ENCODE results near the gene GMCL1. TPM values are rescaled to one million over a fixed set of nuclear protein-coding genes. Genes with fewer than 3 reads are reported as not detected.

Gene GMCL1
- total RNA-seq, 6 experiments from 2014 or later, result 6.5 to 11.2 (median 7.7) TPM

DNA sequence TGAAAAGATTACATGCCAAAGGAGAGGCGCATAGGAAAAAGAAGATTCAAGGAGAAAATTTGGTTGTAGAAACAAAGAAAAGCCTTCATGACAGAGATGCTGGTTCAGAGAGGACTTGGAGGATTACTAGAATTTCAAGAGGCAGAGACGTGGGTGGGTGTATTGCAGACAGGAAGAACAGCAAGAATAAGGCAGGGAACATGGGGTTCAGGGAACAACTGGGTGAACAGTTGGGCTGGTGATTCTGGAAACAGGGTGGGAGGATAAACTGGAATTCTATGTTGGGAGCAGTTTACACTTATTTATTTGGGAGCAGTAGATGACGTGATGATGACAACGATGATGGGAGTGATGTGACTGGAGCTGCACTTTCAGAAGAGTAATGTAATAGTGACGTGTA is 18.4 kb upstream of the GMCL1 start:
- TF ChIP-seq CTCF (IDR thresholded peaks at IDR 0.05), result no peak
- H3K9me3 Mint-ChIP-seq, result no peaks in the 10 kb centered on the region
- H3K36me3 Mint-ChIP-seq (ENCODE audit: low read depth), result peaks cover 11% of the 10 kb centered on the region; the same call in 1 of the 2 replicates
- no peak overlapping the region for H3K4me3 Mint-ChIP-seq
- no peak for DNase-seq
- no peaks in the 10 kb centered on the region for H3K4me1 Mint-ChIP-seq (ENCODE audit: low read depth)
- no peak overlapping the region for H3K27ac Mint-ChIP-seq
- no peaks in the 10 kb centered on the region; the same call in 1 of the 2 replicates for H3K27me3 Mint-ChIP-seq (ENCODE audit: insufficient read depth)

DNA sequence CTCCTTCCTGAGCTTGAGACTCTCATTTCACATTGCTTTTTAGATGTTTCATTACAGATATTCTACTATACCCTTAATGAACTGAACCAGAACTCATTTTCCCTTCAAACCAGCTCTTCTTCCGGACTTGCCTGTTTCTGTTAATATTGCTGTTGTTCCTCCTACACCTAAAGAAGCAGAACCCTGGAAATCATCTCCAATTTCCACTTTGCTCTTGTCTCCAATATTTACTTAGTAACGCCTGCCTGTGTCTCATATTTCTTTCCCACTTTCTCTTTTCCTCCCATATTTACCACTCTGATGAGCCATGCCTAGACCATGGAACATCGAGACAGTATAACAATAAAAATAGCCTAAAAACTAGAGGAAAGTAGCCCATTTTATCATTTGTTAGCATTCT is 17.9 kb upstream of the GMCL1 start:
- H3K36me3 Mint-ChIP-seq (ENCODE audit: low read depth), result peaks cover 6% of the 10 kb centered on the region; the same call in 1 of the 2 replicates
- H3K4me3 Mint-ChIP-seq, result no peak overlapping the region
- H3K27me3 Mint-ChIP-seq (ENCODE audit: insufficient read depth), result no peaks in the 10 kb centered on the region; the same call in 1 of the 2 replicates
- H3K4me1 Mint-ChIP-seq (ENCODE audit: low read depth), result peaks cover 4% of the 10 kb centered on the region
- no peaks in the 10 kb centered on the region for H3K9me3 Mint-ChIP-seq
- no peak overlapping the region for H3K27ac Mint-ChIP-seq
- DNase-seq, result no peak
- TF ChIP-seq CTCF (IDR thresholded peaks at IDR 0.05), result no peak

DNA sequence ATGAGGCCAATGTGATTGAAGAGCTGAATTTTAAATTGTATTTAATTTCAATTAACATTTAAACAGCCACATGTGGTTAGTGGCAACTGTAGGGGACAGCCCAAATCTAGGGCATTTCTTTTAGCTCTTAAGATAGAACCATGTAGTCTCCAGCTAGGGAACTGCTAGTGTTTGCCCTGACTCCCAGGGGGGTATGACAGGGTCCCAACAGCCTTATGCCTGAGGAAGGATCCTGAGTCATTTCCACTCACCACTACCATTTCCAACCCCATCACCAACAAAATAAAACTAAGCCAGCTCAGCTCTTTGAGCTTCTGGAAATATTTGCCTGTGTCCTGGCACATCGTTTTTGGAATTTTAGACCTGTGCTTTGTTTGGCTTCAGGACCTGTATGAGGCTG is 13.7 kb upstream of the GMCL1 start:
- no peak for DNase-seq
- H3K27me3 Mint-ChIP-seq (ENCODE audit: insufficient read depth), result no peaks in the 10 kb centered on the region; the same call in 1 of the 2 replicates
- no peaks in the 10 kb centered on the region for H3K9me3 Mint-ChIP-seq
- H3K27ac Mint-ChIP-seq, result no peak overlapping the region; the same call in 1 of the 2 replicates
- peaks cover 15% of the 10 kb centered on the region; the same call in 1 of the 2 replicates for H3K36me3 Mint-ChIP-seq (ENCODE audit: low read depth)
- peaks cover 21% of the 10 kb centered on the region for H3K4me1 Mint-ChIP-seq (ENCODE audit: low read depth)
- no peak overlapping the region for H3K4me3 Mint-ChIP-seq
- no peak for TF ChIP-seq CTCF (IDR thresholded peaks at IDR 0.05)

- Mint-ChIP-seq H3K4me1 (ENCODE audit: low read depth) (peaks cover 21% of the 10 kb centered on the region), H3K4me3 (no peak overlapping the region), H3K27ac (peak overlapping the region; percentile 45; the same call in 1 of the 2 replicates), H3K9me3 (no peaks in the 10 kb centered on the region), H3K27me3 (ENCODE audit: insufficient read depth) (no peaks in the 10 kb centered on the region; the same call in 1 of the 2 replicates), H3K36me3 (ENCODE audit: low read depth) (peaks cover 17% of the 10 kb centered on the region; the same call in 1 of the 2 replicates)
- TF ChIP-seq CTCF (IDR thresholded peaks at IDR 0.05), result peak; percentile 96
- peak; percentile 77 for DNase-seq
Observed at GRCh38 chr2:69816923-69817542, 12.4 kb upstream of the GMCL1 start.

GRCh38 chr2:69817729-69818501 is 11.5 kb upstream of the GMCL1 start:
- no peak for DNase-seq
- no peaks in the 10 kb centered on the region for H3K27me3 Mint-ChIP-seq (ENCODE audit: insufficient read depth)
- H3K4me3 Mint-ChIP-seq, result no peak overlapping the region
- H3K9me3 Mint-ChIP-seq, result no peaks in the 10 kb centered on the region
- no peak for TF ChIP-seq CTCF (IDR thresholded peaks at IDR 0.05)
- peak overlapping the region; percentile 25; the same call in 1 of the 2 replicates for H3K27ac Mint-ChIP-seq
- H3K36me3 Mint-ChIP-seq (ENCODE audit: low read depth), result peaks cover 13% of the 10 kb centered on the region; the same call in 1 of the 2 replicates
- peaks cover 21% of the 10 kb centered on the region for H3K4me1 Mint-ChIP-seq (ENCODE audit: low read depth)
